Prostate gland (tissue), 2 donors: ENCODE measurements around the gene PIGU. TPM values are rescaled to one million over a fixed set of nuclear protein-coding genes. Genes with fewer than 3 reads are reported as not detected.

Experiments
- DNase-seq: peaks from one replicate; pipeline ENCODE4 v3.0.0-alpha.2; 2019; ENCODE audit warnings: low spot score
- H3K27ac ChIP-seq, 2 donors: fragments of 200-600 bp; sonication (generic); 2 replicates each; pipeline ENCODE4 v1.5.1; 2017 to 2019
- H3K27me3 ChIP-seq: fragments of 200-600 bp; sonication (generic); replicated peaks from 2 replicates; pipeline ENCODE4 v1.5.1; 2019; ENCODE audit not compliant: insufficient read depth
- H3K36me3 ChIP-seq, 2 donors: fragments of 200-600 bp; sonication (generic); 1 replicate in 1 of 2; 2 replicates in 1 of 2; pipeline versions ENCODE4 v1.5.1 to v1.8.1; 2017 to 2019
- H3K4me1 ChIP-seq: fragments of 200-600 bp; sonication (generic); replicated peaks from 2 replicates; pipeline ENCODE4 v1.5.1; 2019
- H3K4me3 ChIP-seq, 2 donors: fragments of 200-600 bp; sonication (generic); 2 replicates each; pipeline ENCODE4 v1.5.1; 2017 to 2019
- H3K9me3 ChIP-seq: fragments of 200-600 bp; sonication (generic); 2 replicates; pipeline ENCODE4 v1.5.1; 2017
- CTCF ChIP-seq, 4 experiments: fragments of 200-600 bp in 2 of 4; fragments of 450-650 bp in 2 of 4; sonication (generic) in 2 of 4; IDR thresholded peaks; 1 replicate in 3 of 4; 2 replicates in 1 of 4; pipeline ENCODE4 v1.5.1; 2016 to 2019; ENCODE audit warnings: antibody characterized with exemption in 4 of 4, mild to moderate bottlenecking in 2 of 4, moderate library complexity in 2 of 4
- POLR2A ChIP-seq: fragments of 450-650 bp; IDR thresholded peaks from one replicate; pipeline ENCODE4 v1.6.1; 2016; ENCODE audit warnings: antibody characterized with exemption, mild to moderate bottlenecking
- POLR2AphosphoS5 ChIP-seq: sonication (generic); formaldehyde crosslinking; IDR thresholded peaks from one replicate; pipeline ENCODE4 v1.6.1; 2017; ENCODE audit warnings: antibody characterized with exemption
- WGBS: methylation state at CpG from one replicate; pipeline ENCODE4 v1.1.5; 2018; 5-methylcytosine and 5-hydroxymethylcytosine counted together
- intact Hi-C: fragments of 100-400 bp; cut with DNase I; formaldehyde crosslinking; loops from one replicate; pipeline ENCODE4 v1.14.2; 2022
- total RNA-seq, 2 donors: library from RNA; depleted of rRNA; stranded (reverse); fragments of >200 nt; gene quantifications; one replicate each; pipeline ENCODE4 v1.1.0, GENCODE V29; 2016

The PIGU gene
- total RNA-seq, 2 donors from 2014 or later = 18.2 to 26.4 TPM

DNA sequence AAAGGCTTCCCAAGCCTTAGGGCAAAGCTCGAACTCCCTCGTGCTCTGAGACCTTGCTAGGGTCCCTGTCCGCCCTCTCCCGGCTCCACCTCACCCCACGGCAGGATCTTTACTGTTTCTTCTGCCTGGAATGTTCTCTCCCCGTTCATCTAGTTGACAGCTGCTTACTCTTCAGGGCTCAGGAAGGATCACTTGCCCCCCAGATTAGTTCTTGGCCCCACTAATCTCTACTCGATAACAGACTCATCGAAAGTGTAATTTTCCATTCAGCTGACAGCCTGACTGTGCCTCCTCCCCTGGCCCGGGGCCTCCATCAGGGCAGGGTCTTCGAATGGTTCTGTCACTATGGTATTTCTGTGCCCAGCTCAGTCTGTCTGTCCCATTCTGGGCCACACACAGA, 115.2 kb downstream of the PIGU start:
- TF ChIP-seq POLR2AphosphoS5 (no peak), CTCF (IDR thresholded peaks at IDR 0.05) (no peak), POLR2A (no peak)
- no peak overlapping the region for H3K27ac ChIP-seq
- H3K4me3 ChIP-seq = no peak overlapping the region
- intact Hi-C loops = no loop called here
- H3K9me3 ChIP-seq = no peaks in the 10 kb centered on the region
- no peaks in the 10 kb centered on the region for H3K36me3 ChIP-seq
- WGBS = 78% methylated on average over 10 of the region's 10 CpGs
- DNase-seq = no peak
- no peaks in the 10 kb centered on the region for H3K4me1 ChIP-seq
- no peaks in the 10 kb centered on the region for H3K27me3 ChIP-seq

GRCh38 chr20:34560614-34561013, 116.3 kb downstream of the PIGU start:
- no peak for TF ChIP-seq CTCF (IDR thresholded peaks at IDR 0.05)
- DNase-seq = no peak
- Histone ChIP-seq H3K36me3 (no peaks in the 10 kb centered on the region), H3K4me1 (no peaks in the 10 kb centered on the region), H3K27me3 (no peaks in the 10 kb centered on the region), H3K27ac (no peak overlapping the region), H3K4me3 (no peak overlapping the region), H3K9me3 (no peaks in the 10 kb centered on the region)
- 87% methylated on average over 7 of the region's 7 CpGs for WGBS
- intact Hi-C loops = no loop called here

DNA sequence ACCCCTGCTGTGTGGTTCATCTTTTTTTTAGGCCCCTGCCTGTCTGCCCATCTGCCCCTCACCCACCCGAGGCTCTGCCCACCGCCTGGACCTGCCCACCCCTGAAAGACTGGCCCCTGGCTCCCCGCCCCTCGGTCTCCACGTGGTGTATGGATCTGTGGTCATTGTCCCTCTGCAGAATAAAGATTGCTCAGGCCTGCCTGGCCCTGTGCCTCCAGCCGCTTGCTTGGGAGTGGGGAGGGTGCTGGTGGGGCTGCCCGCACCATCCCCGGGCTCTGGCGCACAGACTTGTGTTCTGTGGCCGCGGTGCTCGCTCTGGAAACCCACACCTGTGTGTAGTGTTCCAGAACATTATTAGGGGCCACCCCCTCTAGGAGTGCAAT, 116.8 kb downstream of the PIGU start:
- Histone ChIP-seq H3K9me3 (no peaks in the 10 kb centered on the region), H3K27me3 (no peaks in the 10 kb centered on the region), H3K27ac (peak overlapping the region; percentile 95 to 97), H3K4me3 (no peak overlapping the region), H3K36me3 (no peaks in the 10 kb centered on the region), H3K4me1 (no peaks in the 10 kb centered on the region)
- intact Hi-C loops = no loop called here
- 69% methylated on average over 12 of the region's 12 CpGs for WGBS
- TF ChIP-seq POLR2AphosphoS5 (no peak), POLR2A (no peak), CTCF (IDR thresholded peaks at IDR 0.05) (no peak)
- DNase-seq = no peak

- TF ChIP-seq POLR2AphosphoS5 = no peak
- no peak for TF ChIP-seq CTCF (IDR thresholded peaks at IDR 0.05)
- no peak for TF ChIP-seq POLR2A
- no peaks in the 10 kb centered on the region for H3K4me1 ChIP-seq
- no peaks in the 10 kb centered on the region for H3K27me3 ChIP-seq
- no peaks in the 10 kb centered on the region for H3K36me3 ChIP-seq
- H3K9me3 ChIP-seq = no peaks in the 10 kb centered on the region
- peak overlapping the region; percentile 95 to 97 for H3K27ac ChIP-seq
- 58% methylated on average over 30 of the region's 43 CpGs for WGBS
- peak overlapping the region; percentile 66 to 81 for H3K4me3 ChIP-seq
- intact Hi-C loops = no loop called here
- DNase-seq = no peak
Measured at GRCh38 chr20:34559311-34560140, 117.4 kb downstream of the PIGU start.
